Esophagus (tissue), 2 donors: ENCODE measurements around the gene IFITM5. TPM values are rescaled to one million over a fixed set of nuclear protein-coding genes. Genes with fewer than 3 reads are reported as not detected.

ENCODE experiments used
- H3K27ac ChIP-seq, 2 donors: one replicate each; pipeline ENCODE4 v1.5.1; 2013; ENCODE audit warnings: low read depth in 2 of 2, mild to moderate bottlenecking in 2 of 2, inconsistent platforms in 1 of 2, low read length in 1 of 2, moderate library complexity in 1 of 2
- H3K27me3 ChIP-seq, 2 donors: one replicate each; pipeline ENCODE4 v1.6.1; 2013; ENCODE audit warnings: low read length in 2 of 2, control low read depth in 1 of 2, mild to moderate bottlenecking in 1 of 2; ENCODE audit not compliant: insufficient read depth in 2 of 2, control insufficient read depth in 1 of 2
- H3K36me3 ChIP-seq, 2 donors: one replicate each; pipeline ENCODE4 v1.6.1; 2013; ENCODE audit warnings: low read length in 1 of 2; ENCODE audit not compliant: control insufficient read depth in 2 of 2, insufficient read depth in 2 of 2
- H3K4me1 ChIP-seq, 2 donors: one replicate each; pipeline ENCODE4 v1.6.1; 2013; ENCODE audit warnings: low read length in 1 of 2; ENCODE audit not compliant: control insufficient read depth in 2 of 2, insufficient read depth in 2 of 2
- H3K4me3 ChIP-seq, 2 donors: one replicate each; pipeline ENCODE4 v1.5.1; 2013; ENCODE audit warnings: low read length in 2 of 2, mild to moderate bottlenecking in 2 of 2, low read depth in 1 of 2, moderate library complexity in 1 of 2
- H3K9me3 ChIP-seq, 2 donors: one replicate each; pipeline ENCODE4 v1.6.1; 2013; ENCODE audit warnings: mild to moderate bottlenecking in 2 of 2, low read depth in 1 of 2, low read length in 1 of 2, moderate library complexity in 1 of 2; ENCODE audit not compliant: control insufficient read depth in 2 of 2, insufficient read depth in 1 of 2
- WGBS, 2 donors: extraction: QIAGEN DNeasy Blood & Tissue Kit; methylation state at CpG; one replicate each; pipeline ENCODE4 v1.1.7; 2013; 5-methylcytosine and 5-hydroxymethylcytosine counted together
- polyA plus RNA-seq, 2 donors: library from polyadenylated mRNA; stranded (reverse); fragments of 200-250 nt; gene quantifications; one replicate each; pipeline ENCODE4 v1.2.3, GENCODE V29; 2013
- donor health status: healthy with polysubstance abuse.
- donor health status: Bipolar disorder and iron deficiency.

The IFITM5 gene
- polyA plus RNA-seq, 2 donors, result not detected

GRCh38 chr11:255176-255575 lies 44.1 kb downstream of the IFITM5 start:
- whole genome bisulfite sequencing, 2 donors, result 57 to 66% methylated on average over 3 of the region's 3 CpGs
- Histone ChIP-seq H3K36me3 (peaks cover 9 to 19% of the 10 kb centered on the region in 2 donors), H3K27ac (no peak overlapping the region), H3K9me3 (no peaks in the 10 kb centered on the region), H3K27me3 (no peaks in the 10 kb centered on the region), H3K4me3 (no peak overlapping the region), H3K4me1 (no peaks in the 10 kb centered on the region)

GRCh38 chr11:253886-254270 lies 45.4 kb downstream of the IFITM5 start:
- H3K36me3 ChIP-seq, result peaks cover 11 to 23% of the 10 kb centered on the region in 2 donors
- H3K4me1 ChIP-seq, result no peaks in the 10 kb centered on the region
- no peaks in the 10 kb centered on the region for H3K9me3 ChIP-seq
- no peak overlapping the region for H3K27ac ChIP-seq
- WGBS, 2 donors, result 83 to 88% methylated on average over 5 of the region's 5 CpGs
- H3K4me3 ChIP-seq, result no peak overlapping the region
- no peaks in the 10 kb centered on the region for H3K27me3 ChIP-seq

- Histone ChIP-seq H3K9me3 (no peaks in the 10 kb centered on the region), H3K27me3 (no peaks in the 10 kb centered on the region), H3K4me1 (no peaks in the 10 kb centered on the region), H3K4me3 (no peak overlapping the region), H3K27ac (no peak overlapping the region), H3K36me3 (peaks cover 15 to 27% of the 10 kb centered on the region in 2 donors)
- 73 to 76% methylated on average over 13 of the region's 13 CpGs for WGBS, 2 donors
Observed at GRCh38 chr11:253160-253885, 46.0 kb downstream of the IFITM5 start.

- no peaks in the 10 kb centered on the region for H3K9me3 ChIP-seq
- H3K36me3 ChIP-seq, result peaks cover 15 to 27% of the 10 kb centered on the region in 2 donors
- H3K4me3 ChIP-seq, result no peak overlapping the region
- no peaks in the 10 kb centered on the region for H3K27me3 ChIP-seq
- no peaks in the 10 kb centered on the region for H3K4me1 ChIP-seq
- WGBS, 2 donors, result 83 to 90% methylated on average over 8 of the region's 8 CpGs
- no peak overlapping the region for H3K27ac ChIP-seq
Observed at GRCh38 chr11:252666-253065, 46.7 kb downstream of the IFITM5 start.

- Histone ChIP-seq H3K36me3 (peaks cover 15 to 27% of the 10 kb centered on the region in 2 donors), H3K4me3 (no peak overlapping the region), H3K9me3 (no peaks in the 10 kb centered on the region), H3K27me3 (no peaks in the 10 kb centered on the region), H3K27ac (no peak overlapping the region), H3K4me1 (no peaks in the 10 kb centered on the region)
- WGBS, 2 donors, result 78% methylated on average over 10 of the region's 10 CpGs
Observed at GRCh38 chr11:251550-251949, 47.8 kb downstream of the IFITM5 start.

GRCh38 chr11:250740-251299 lies 48.5 kb downstream of the IFITM5 start:
- H3K4me3 ChIP-seq, result no peak overlapping the region
- no peaks in the 10 kb centered on the region for H3K27me3 ChIP-seq
- H3K9me3 ChIP-seq, result no peaks in the 10 kb centered on the region
- H3K4me1 ChIP-seq, result no peaks in the 10 kb centered on the region
- no peak overlapping the region for H3K27ac ChIP-seq
- H3K36me3 ChIP-seq, result peaks cover 18 to 29% of the 10 kb centered on the region in 2 donors
- 76 to 82% methylated on average over 10 of the region's 10 CpGs for WGBS, 2 donors

- H3K27me3 ChIP-seq, result no peaks in the 10 kb centered on the region
- no peak overlapping the region for H3K4me3 ChIP-seq
- 89 to 90% methylated on average over 5 of the region's 5 CpGs for WGBS, 2 donors
- H3K9me3 ChIP-seq, result no peaks in the 10 kb centered on the region
- peaks cover 20 to 32% of the 10 kb centered on the region in 2 donors for H3K36me3 ChIP-seq
- no peak overlapping the region for H3K27ac ChIP-seq
- no peaks in the 10 kb centered on the region for H3K4me1 ChIP-seq
Observed at GRCh38 chr11:250274-250673, 49.1 kb downstream of the IFITM5 start.

- Histone ChIP-seq H3K27ac (no peak overlapping the region), H3K4me3 (no peak overlapping the region), H3K36me3 (peaks cover 20 to 36% of the 10 kb centered on the region in 2 donors), H3K4me1 (no peaks in the 10 kb centered on the region), H3K9me3 (no peaks in the 10 kb centered on the region), H3K27me3 (no peaks in the 10 kb centered on the region)
- 78 to 79% methylated on average over 8 of the region's 8 CpGs for WGBS, 2 donors
Observed at GRCh38 chr11:249062-249461, 50.3 kb downstream of the IFITM5 start.
